Ramos (cell line): Measurements from ENCODE around the gene MOV10L1.

Experiments
- in situ Hi-C: fragments of 300-500 bp; cut with MboI; formaldehyde crosslinking; loops from one replicate; pipeline ENCODE4 v1.14.3; 2022; ENCODE audit warnings: low sequenced_read_pairs; ENCODE audit not compliant: unreplicated experiment

MOV10L1 gene

GRCh38 chr22:50171319-50171964, 81.6 kb downstream of the MOV10L1 start:
- in situ Hi-C loops, result no loop called here

GRCh38 chr22:50171965-50172421, 82.2 kb downstream of the MOV10L1 start:
- in situ Hi-C loops, result no loop called here

- in situ Hi-C loops, result no loop called here
Measured at GRCh38 chr22:50173311-50173982, 83.6 kb downstream of the MOV10L1 start.

DNA sequence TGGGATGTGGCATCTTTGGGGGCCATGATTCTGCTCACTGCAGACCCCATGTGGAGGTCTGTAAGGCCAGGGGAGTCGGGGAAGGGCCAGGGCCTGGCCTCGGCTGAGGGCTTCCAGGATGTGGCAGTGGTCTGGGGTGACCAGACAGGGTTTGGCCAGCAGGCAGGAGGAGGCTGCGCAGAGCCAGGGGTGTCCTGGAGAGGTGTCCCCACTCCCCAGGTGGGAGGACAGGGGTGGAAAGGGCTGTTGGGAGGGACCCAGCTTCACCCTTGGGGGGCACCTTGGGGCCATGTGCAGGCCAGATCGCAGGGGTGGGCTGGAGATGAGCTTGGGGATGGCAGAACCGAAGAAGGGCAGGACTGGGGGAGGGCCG, 84.2 kb downstream of the MOV10L1 start:
- in situ Hi-C loops, result no loop called here

DNA sequence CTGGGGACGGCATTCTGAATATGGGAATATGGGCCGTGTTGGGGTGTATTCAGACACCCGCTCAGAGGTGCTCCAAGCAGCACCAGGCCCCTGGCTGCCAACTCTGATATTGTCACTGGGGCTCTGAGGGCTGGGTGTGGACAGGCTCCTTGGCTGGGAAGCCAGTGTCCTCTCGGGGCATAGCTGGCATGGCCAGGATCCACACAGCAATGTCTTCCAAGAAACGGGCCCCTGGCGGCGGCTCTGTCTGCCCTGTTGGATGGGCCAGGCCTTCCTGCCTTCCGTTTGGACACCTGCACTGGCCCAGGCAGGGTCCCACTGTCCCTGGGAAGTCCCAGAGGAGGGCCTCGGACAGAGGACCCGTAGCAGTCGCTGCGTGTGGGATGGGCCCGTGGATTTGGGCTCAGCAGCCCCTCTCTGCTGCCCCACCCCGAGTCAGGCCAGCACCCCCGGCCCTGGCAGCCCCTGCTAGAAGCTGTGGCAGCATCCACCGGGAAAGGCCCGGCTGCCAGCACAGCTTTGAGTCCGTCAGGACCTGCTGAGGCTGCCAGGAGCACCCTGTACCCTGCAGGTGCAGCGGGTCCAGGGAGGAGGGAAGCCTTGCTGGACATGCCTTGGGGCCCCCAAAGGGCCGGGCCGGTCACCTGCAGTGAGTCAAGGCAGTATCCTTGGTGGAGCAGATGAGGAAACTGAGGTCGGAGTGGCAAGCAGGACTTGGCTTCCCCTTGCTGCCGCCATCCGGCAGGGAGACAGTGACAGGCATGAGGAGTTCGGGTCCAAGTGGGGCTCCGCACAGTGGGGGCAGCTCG, 84.8 kb downstream of the MOV10L1 start:
- in situ Hi-C loops, result no loop called here

GRCh38 chr22:50175191-50175461, 85.3 kb downstream of the MOV10L1 start:
- in situ Hi-C loops, result no loop called here

- in situ Hi-C loops, result no loop called here
Measured at GRCh38 chr22:50175921-50176849, 86.4 kb downstream of the MOV10L1 start.

GRCh38 chr22:50176850-50177536, 87.2 kb downstream of the MOV10L1 start:
- in situ Hi-C loops, result no loop called here

GRCh38 chr22:50177537-50178470, 88.0 kb downstream of the MOV10L1 start:
- in situ Hi-C loops, result no loop called here

- in situ Hi-C loops, result no loop called here
Measured at GRCh38 chr22:50178471-50178864, 88.7 kb downstream of the MOV10L1 start.

DNA sequence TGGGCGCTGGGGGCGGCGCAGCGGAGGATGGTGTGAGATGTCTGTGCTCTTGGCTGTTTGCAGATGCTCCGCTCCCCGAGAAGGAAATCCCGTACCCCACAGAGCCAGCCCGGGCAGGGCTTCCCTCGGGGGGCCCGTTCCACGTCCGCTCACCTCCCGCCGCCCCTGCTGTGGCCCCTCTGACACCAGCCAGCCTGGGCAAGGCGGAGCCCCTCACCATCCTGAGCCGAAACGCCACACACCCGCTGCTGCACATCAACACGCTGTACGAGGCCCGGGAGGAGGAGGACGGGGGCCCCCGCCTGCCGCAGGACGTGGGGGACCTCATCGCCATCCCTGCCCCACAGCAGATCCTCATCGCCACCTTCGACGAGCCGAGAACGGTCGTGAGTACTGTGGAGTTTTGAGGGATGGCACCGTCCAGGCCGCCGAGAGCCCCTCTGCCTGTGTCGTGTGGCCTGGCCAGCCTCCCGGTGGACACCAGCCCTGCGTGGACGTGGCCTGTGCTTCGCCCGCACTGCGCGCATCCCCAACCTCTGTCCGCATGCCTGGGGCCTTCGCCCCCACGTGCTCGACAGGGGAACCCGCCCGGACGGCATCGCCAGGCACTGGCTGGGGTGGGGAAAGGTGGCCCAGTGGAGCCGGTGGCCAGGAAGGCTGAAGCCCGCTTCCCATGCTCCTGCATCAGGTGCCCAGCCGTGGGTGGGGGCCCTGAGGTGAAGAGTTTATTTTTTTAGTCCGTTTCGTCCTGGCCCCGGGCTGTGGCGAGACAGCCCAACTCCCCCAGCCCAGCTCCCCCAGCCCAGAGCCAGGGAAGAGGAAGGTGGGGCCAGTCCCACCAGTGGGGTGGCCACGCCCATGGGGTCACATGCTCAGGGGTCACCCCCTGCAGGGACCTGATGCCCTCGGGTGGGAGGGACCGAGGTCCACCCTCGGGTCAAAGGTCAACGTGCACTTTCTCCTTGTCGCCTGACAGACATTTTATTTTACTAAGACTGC, 89.4 kb downstream of the MOV10L1 start:
- in situ Hi-C loops, result no loop called here

DNA sequence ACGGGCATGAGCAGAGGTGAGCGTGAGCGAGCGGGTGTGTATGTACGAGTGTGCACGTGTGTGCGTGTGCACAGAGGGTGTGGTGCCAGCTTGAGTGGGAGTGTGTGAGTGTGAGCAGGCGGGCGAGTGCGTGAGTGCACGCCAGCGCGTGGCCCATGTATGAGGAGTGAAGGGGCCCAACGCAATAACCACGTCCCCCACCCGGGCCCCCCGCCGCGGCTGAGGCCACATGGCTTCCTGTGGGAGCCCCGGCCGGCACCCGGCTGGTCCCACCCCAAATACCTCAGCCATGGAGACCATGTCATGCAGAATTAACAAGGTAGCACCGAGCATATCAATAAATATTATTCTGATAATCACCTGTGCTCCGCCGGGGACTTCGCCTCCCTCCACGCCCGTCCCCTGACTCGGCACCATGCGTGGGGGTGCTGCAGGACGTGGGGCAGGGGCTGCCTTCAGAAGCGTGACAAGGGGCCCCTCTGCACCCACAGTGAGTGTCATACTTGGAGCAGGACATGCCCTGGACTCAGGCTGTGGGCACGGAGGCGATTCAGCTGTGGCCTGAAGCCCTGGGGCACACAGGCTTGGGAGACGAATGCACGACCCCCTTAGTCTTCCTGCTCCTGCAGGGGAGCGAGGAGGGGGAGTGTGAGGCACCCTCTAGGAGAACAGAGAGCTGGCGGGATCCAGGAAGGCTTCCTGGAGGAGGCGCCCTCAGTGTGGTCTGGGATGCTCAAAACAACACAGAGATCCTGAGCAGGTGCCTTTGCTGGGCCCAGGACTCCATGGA, 90.3 kb downstream of the MOV10L1 start:
- in situ Hi-C loops, result no loop called here

GRCh38 chr22:50180727-50181521, 91.1 kb downstream of the MOV10L1 start:
- in situ Hi-C loops, result no loop called here

DNA sequence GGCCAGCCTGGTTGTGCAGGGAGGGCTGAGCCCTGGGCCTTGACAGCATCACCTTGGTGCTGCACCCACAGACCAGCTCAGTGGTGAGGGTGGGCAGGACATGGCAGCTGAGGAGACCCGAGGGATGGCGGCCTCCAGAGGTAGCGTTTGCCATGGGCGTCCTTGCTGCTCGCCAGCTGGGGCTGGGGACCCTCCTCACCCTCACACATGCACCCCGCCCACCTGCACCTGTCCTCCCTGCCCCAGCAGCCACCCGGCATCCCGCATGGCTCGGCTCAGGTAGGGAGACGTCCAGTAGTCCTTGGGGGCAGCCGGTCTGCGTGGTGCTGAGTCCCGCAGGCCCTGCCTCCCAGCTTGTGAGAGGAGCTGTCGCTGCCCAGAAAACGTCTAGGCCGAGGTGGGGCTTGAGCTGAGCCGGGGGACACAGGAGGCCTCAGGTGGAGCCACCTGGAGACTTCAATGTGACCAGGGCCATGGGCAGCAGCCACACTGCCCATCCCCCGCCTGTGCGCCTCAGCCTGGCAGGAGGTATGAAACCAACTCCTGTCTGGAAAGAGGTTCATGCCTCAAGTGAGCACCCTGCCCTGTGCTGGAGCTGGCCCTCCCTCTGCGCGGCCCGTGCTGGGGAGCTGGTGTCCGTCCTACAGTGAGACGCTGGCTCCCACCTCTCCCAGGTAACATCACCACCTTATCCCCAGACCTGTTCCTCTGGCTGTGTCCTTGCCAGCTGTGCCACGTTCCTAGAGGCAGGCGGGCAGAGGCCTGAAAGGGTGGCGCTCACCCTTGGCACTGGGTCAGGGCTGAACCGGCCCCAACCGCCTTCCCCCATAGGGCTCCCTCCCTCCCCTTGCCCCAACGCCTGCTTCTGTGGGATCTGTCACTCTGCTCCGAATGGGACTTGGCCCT, 92.6 kb downstream of the MOV10L1 start:
- in situ Hi-C loops, result no loop called here
